HFF-Myc (cell line): Measurements from ENCODE around the gene SLC51A.
"Not testable (repeated sequence)": the region's sequence is repeated elsewhere in the genome, so short reads cannot be mapped to it uniquely, and the experiment has no call there.

ENCODE experiments used
- DNase-seq: peaks from one replicate; pipeline ENCODE4 v3.0.0-alpha.2; 2011; ENCODE audit warnings: low read depth; ENCODE audit errors: extremely low read depth
- H3K4me3 ChIP-seq: replicated peaks from 2 replicates; pipeline ENCODE4 v1.5.1; 2011; ENCODE audit warnings: low read depth, mild to moderate bottlenecking, control low read depth, low read length
- CTCF ChIP-seq: IDR thresholded peaks from 2 replicates; pipeline ENCODE4 v1.5.1; 2012; ENCODE audit warnings: mild to moderate bottlenecking, low read depth, low read length, control low read depth; ENCODE audit errors: missing control alignments

Gene SLC51A

GRCh38 chr3:196216089-196216564 lies at the start of gene SLC51A:
Gene SLC51A, plus strand, starts transcription at chr3:196216534. Its CDS starts 179 bp downstream, at chr3:196216713.
- TF ChIP-seq CTCF: no peak
- no peak within 1 kb of the TSS for H3K4me3 ChIP-seq
- DNase-seq: no peak

GRCh38 chr3:196166741-196167140 lies 49.6 kb upstream of the SLC51A start:
- DNase-seq: no peak
- H3K4me3 ChIP-seq: no peak overlapping the region
- no peak for TF ChIP-seq CTCF

- no peak for DNase-seq
- TF ChIP-seq CTCF: no peak
- no peak overlapping the region for H3K4me3 ChIP-seq
These were observed 47.4 kb upstream of the SLC51A start for GRCh38 chr3:196168808-196169391.

DNA sequence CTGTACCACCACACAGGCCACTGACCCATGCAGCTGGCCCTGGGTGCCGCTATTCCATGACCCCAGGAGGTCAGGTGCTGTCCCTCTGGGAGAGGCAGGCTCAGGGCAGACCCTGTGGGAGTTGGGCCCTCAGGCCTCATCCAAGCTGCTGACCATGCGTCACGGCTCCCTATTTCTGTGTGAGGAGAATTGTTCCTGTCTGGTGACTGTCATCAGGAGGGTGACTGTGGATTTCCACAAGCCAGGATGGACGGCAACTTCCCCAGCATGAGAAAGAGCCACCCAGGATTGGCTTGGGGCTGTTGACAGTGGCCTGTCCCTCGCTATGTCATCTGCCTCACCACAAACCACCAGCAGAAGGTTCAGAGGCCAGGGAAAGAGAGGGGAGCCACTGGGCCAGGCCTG lies 46.5 kb upstream of the SLC51A start:
- no peak for DNase-seq
- H3K4me3 ChIP-seq: no peak overlapping the region
- no peak for TF ChIP-seq CTCF

DNA sequence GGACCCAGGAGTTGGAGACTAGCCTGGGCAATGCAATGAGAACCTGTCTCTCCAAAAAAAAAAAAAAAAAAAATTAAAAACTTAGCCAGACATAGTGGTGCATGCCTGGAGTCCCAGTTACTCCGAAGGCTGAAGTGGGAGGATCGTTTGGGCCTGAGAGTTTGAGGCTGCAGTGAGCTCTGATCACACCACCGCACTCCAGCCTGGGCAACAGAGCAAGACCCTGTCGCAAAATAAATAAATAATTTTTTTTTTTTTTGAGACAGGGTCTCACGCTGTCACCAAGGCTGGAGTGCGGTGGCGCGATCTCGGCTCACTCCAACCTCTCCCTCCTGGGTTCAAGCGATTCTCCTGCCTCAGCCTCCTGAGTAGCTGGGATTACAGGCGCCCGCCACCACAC lies 46.0 kb upstream of the SLC51A start:
- not testable (repeated sequence) for DNase-seq, H3K4me3 ChIP-seq

GRCh38 chr3:196174652-196175051 lies 41.7 kb upstream of the SLC51A start:
- no peak for DNase-seq
- TF ChIP-seq CTCF: no peak
- H3K4me3 ChIP-seq: no peak overlapping the region

DNA sequence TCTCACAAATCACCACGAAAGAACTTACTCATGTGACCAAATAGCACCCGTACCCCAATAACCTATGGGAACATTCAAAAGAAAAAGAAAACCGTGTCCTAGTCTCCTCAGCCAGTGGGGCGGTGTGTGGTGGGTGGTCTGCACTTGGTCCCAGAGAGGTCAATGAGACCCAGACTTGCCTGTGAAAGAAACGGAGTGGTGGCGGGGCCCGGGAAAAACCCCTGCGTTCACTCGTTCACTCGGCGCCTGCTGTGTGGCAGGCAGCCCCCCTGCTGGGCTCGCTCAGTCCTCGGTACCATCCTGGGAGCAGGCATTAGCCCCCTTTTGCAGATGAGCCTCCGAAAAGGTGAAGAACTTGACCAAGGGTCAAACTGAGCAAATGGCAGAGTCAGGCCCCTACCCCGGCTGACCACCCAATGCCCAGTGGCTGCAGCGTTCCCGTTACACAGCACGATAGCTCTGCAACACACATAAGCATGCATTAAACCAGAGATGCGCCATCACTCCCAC lies 41.2 kb upstream of the SLC51A start:
- DNase-seq: no peak
- TF ChIP-seq CTCF: no peak
- no peak overlapping the region for H3K4me3 ChIP-seq
